GM23338 (cell line): ENCODE measurements around the gene SLC22A16. TPM values are rescaled to one million over a fixed set of nuclear protein-coding genes. Genes with fewer than 3 reads are reported as not detected.

Experiments used
- ATAC-seq: fragments of 200-7000 bp; cut with Tn5 transposase; 3 replicates; pipeline ENCODE4 v1.9.1; 2020
- DNase-seq: peaks from one replicate; pipeline ENCODE4 v3.0.0-alpha.2; 2015; ENCODE audit warnings: low spot score
- H2AFZ ChIP-seq: fragments of 200-600 bp; sonication (generic); 2 replicates; pipeline ENCODE4 v1.8.0; 2016; ENCODE audit warnings: antibody characterized with exemption, mild to moderate bottlenecking, moderate library complexity
- H3F3A ChIP-seq: fragments of 200-600 bp; sonication (generic); replicated peaks from 2 replicates; pipeline ENCODE4 v1.8.0; 2017; ENCODE audit warnings: antibody characterized with exemption, mixed run types, low read depth
- H3K27ac ChIP-seq: fragments of 200-600 bp; sonication (generic); 2 replicates; pipeline ENCODE4 v1.6.1; 2016; ENCODE audit warnings: low read depth
- H3K27me3 ChIP-seq: fragments of 200-600 bp; sonication (generic); 2 replicates; pipeline ENCODE4 v1.8.0; 2016; ENCODE audit warnings: mild to moderate bottlenecking, mixed run types, moderate library complexity; ENCODE audit not compliant: insufficient read depth
- H3K36me3 ChIP-seq: fragments of 200-600 bp; sonication (generic); 2 replicates; pipeline ENCODE4 v1.8.0; 2016; ENCODE audit warnings: mild to moderate bottlenecking; ENCODE audit not compliant: insufficient read depth
- H3K4me1 ChIP-seq: fragments of 200-600 bp; sonication (generic); 2 replicates; pipeline ENCODE4 v1.8.0; 2016; ENCODE audit warnings: mild to moderate bottlenecking, moderate library complexity; ENCODE audit not compliant: insufficient read depth
- H3K4me2 ChIP-seq: fragments of 200-600 bp; sonication (generic); 2 replicates; pipeline ENCODE4 v1.7.1; 2017; ENCODE audit warnings: mixed run types
- H3K4me3 ChIP-seq: fragments of 200-600 bp; sonication (generic); 2 replicates; pipeline ENCODE4 v1.6.1; 2016; ENCODE audit warnings: mixed run types
- H3K79me2 ChIP-seq: fragments of 200-600 bp; sonication (generic); replicated peaks from 2 replicates; pipeline ENCODE4 v1.8.0; 2017; ENCODE audit warnings: mild to moderate bottlenecking; ENCODE audit not compliant: insufficient read depth
- H3K9me2 ChIP-seq: fragments of 200-600 bp; sonication (generic); 2 replicates; pipeline ENCODE4 v1.8.0; 2017; ENCODE audit not compliant: insufficient read depth
- H4K20me1 ChIP-seq: fragments of 200-600 bp; sonication (generic); replicated peaks from 2 replicates; pipeline ENCODE4 v1.8.0; 2017; ENCODE audit warnings: mild to moderate bottlenecking; ENCODE audit not compliant: insufficient read depth
- H3K27ac Mint-ChIP-seq: 2 replicates; pipeline ENCODE4 v1.8.0; 2020; ENCODE audit warnings: inconsistent platforms, mild to moderate bottlenecking, moderate library complexity, mixed read lengths
- H3K27me3 Mint-ChIP-seq: 3 replicates; pipeline ENCODE4 v1.8.0; 2022; ENCODE audit warnings: low read depth, mild to moderate bottlenecking, moderate library complexity, mixed read lengths, inconsistent platforms; ENCODE audit not compliant: insufficient read depth, poor library complexity
- H3K36me3 Mint-ChIP-seq: 3 replicates; pipeline ENCODE4 v1.8.0; 2021; ENCODE audit warnings: low read depth, mild to moderate bottlenecking, inconsistent platforms, moderate library complexity, mixed read lengths
- H3K4me1 Mint-ChIP-seq: 3 replicates; pipeline ENCODE4 v1.8.0; 2020; ENCODE audit warnings: mild to moderate bottlenecking, inconsistent platforms, mixed read lengths
- H3K4me3 Mint-ChIP-seq: 3 replicates; pipeline ENCODE4 v1.8.0; 2021; ENCODE audit warnings: moderate library complexity, mild to moderate bottlenecking, inconsistent platforms, mixed read lengths
- H3K9me3 Mint-ChIP-seq: 3 replicates; pipeline ENCODE4 v1.8.0; 2020; ENCODE audit warnings: moderate library complexity, mild to moderate bottlenecking, inconsistent platforms, mixed read lengths
- CREB1 ChIP-seq: fragments of 250-450 bp; sonication (Bioruptor Pico); IDR thresholded peaks from 2 replicates; pipeline ENCODE4 v1.5.0; 2020; ENCODE audit warnings: low read depth, mild to moderate bottlenecking, moderate library complexity
- EZH2phosphoT487 ChIP-seq: fragments of 200-600 bp; sonication (generic); IDR thresholded peaks from one replicate; pipeline ENCODE4 v1.8.1; 2018; ENCODE audit warnings: antibody characterized with exemption; ENCODE audit not compliant: unreplicated experiment
- JUNB ChIP-seq: IDR thresholded peaks from one replicate; pipeline ENCODE4 v1.6.1; 2016; ENCODE audit warnings: antibody characterized with exemption; ENCODE audit not compliant: unreplicated experiment
- NANOG ChIP-seq: IDR thresholded peaks from 2 replicates; pipeline ENCODE4 v1.6.1; 2016; ENCODE audit warnings: antibody characterized with exemption, borderline replicate concordance
- POLR2AphosphoS5 ChIP-seq: IDR thresholded peaks from 2 replicates; pipeline ENCODE4 v1.6.1; 2016; ENCODE audit warnings: antibody characterized with exemption, low read depth
- STAT1 ChIP-seq: IDR thresholded peaks from one replicate; pipeline ENCODE4 v1.6.1; 2016; ENCODE audit warnings: antibody characterized with exemption; ENCODE audit not compliant: unreplicated experiment
- ZNF114 ChIP-seq: fragments of 250-450 bp; sonication (Bioruptor Pico); IDR thresholded peaks from 2 replicates; pipeline ENCODE4 v1.5.0; 2020; ENCODE audit warnings: mild to moderate bottlenecking, moderate library complexity
- ZNF331 ChIP-seq: fragments of 250-450 bp; sonication (Bioruptor Pico); IDR thresholded peaks from 2 replicates; pipeline ENCODE4 v1.5.0; 2020; ENCODE audit warnings: low read depth, mild to moderate bottlenecking, moderate library complexity
- polyA plus RNA-seq: library from polyadenylated mRNA; unstranded; fragments of >200 nt; fragmentation: Nextera tagmentation; extraction: Ambion mirVana; gene quantifications from 2 replicates; pipeline ENCODE4 v1.2.1, GENCODE V29; 2016
- total RNA-seq: library from RNA; depleted of rRNA; stranded (reverse); fragments of >200 nt; shearing (Covaris generic); gene quantifications from 2 replicates; pipeline ENCODE4 v1.2.3, GENCODE V29; 2014
- TF ChIP-seq, protein P1 (sequence below), 2 experiments: fragments of 200-600 bp in 1 of 2; sonication (generic) in 1 of 2; conservative IDR thresholded peaks; 2 replicates each; pipeline versions ENCODE4 v1.5.1 to v1.6.1; 2016 to 2017; ENCODE audit warnings: antibody characterized with exemption in 2 of 2, low read depth in 2 of 2, mild to moderate bottlenecking in 2 of 2, moderate library complexity in 1 of 2
- TF ChIP-seq, protein P2 (sequence below): IDR thresholded peaks from one replicate; pipeline ENCODE4 v1.6.1; 2018; ENCODE audit warnings: antibody characterized with exemption; ENCODE audit not compliant: unreplicated experiment

The SLC22A16 gene
- total and polyA plus RNA-seq, 2 experiments from 2014 or later = 0.37 to 0.42 TPM

DNA sequence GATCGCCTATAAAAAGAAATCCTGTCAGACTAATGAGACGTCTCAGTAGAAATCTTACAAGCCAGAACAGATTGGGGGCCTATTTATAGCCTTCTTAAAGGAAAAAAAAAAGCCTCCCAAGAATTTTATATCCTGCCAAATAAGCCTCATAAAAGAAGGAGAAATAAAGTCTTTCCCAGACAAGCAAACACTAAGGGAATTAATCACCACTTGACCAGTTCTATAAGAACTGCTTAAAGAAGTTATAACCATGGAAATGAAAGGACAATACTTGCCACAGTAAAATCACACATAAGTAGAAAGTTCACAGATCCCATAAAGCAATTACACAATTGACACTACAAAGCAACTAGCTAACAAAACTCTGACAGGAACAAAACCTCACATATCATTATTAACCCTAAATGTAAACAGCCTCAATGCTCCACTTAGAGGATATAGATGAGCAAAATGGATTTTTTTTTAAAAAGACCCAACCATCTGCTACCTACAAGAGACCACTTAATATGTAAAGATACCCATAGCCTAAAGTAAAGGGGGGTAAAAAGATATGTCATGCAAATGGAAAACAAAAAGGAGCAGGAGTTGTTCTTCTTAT is 13.4 kb downstream of the SLC22A16 start:
- no peaks in the 10 kb centered on the region for H4K20me1 ChIP-seq
- no peak overlapping the region for H3K4me3 ChIP-seq
- 0 out of 2 replicates have a peak, but pooled peaks cover 4% of the 10 kb centered on the region for H3K9me2 ChIP-seq
- H3K27me3 Mint-ChIP-seq = no peaks in the 10 kb centered on the region
- no peak overlapping the region for H3K4me2 ChIP-seq
- no peak overlapping the region for H2AFZ ChIP-seq
- peaks cover 9% of the 10 kb centered on the region; the same call in 2 of the 3 replicates for H3K36me3 Mint-ChIP-seq
- no peaks in the 10 kb centered on the region for H3K4me1 ChIP-seq
- H3K9me3 Mint-ChIP-seq = peaks cover 23% of the 10 kb centered on the region
- no peaks in the 10 kb centered on the region for H3F3A ChIP-seq
- no peaks in the 10 kb centered on the region for H3K79me2 ChIP-seq
- ATAC-seq (no peak), DNase-seq (no peak)
- H3K27me3 ChIP-seq = no peaks in the 10 kb centered on the region
- no peaks in the 10 kb centered on the region for H3K36me3 ChIP-seq
- H3K27ac ChIP-seq = no peak overlapping the region
- H3K27ac Mint-ChIP-seq = no peak overlapping the region
- no peak overlapping the region for H3K4me3 Mint-ChIP-seq
- no peaks in the 10 kb centered on the region for H3K4me1 Mint-ChIP-seq
- TF ChIP-seq, protein P1, sequence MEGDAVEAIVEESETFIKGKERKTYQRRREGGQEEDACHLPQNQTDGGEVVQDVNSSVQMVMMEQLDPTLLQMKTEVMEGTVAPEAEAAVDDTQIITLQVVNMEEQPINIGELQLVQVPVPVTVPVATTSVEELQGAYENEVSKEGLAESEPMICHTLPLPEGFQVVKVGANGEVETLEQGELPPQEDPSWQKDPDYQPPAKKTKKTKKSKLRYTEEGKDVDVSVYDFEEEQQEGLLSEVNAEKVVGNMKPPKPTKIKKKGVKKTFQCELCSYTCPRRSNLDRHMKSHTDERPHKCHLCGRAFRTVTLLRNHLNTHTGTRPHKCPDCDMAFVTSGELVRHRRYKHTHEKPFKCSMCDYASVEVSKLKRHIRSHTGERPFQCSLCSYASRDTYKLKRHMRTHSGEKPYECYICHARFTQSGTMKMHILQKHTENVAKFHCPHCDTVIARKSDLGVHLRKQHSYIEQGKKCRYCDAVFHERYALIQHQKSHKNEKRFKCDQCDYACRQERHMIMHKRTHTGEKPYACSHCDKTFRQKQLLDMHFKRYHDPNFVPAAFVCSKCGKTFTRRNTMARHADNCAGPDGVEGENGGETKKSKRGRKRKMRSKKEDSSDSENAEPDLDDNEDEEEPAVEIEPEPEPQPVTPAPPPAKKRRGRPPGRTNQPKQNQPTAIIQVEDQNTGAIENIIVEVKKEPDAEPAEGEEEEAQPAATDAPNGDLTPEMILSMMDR (conservative IDR thresholded peaks at IDR 0.05; ENCODE audit: low read depth in 2 of 2) = no peak
- no peak for TF ChIP-seq ZNF114 (CRISPR knock-in tag)
- TF ChIP-seq NANOG = no peak

DNA sequence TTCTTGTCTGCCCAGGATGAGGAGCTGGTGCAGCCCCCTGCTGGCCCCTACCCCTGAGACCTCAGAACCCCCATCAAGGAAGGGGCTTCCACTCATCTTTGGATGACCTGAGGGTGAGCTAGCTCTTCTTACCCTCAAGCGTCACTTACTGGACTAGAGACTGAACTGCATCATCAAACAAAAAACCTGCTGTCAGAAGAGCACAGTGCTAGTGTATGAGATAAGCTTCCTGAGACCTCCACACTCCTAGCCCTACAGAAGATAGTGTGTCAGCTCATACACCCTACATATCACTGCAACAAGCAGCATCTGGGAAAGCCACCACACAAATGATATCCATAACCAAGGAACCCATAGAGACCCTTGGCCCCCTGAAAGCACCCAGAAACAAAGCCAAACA is 15.0 kb downstream of the SLC22A16 start:
- Mint-ChIP-seq H3K36me3 (peaks cover 9% of the 10 kb centered on the region; the same call in 2 of the 3 replicates), H3K27me3 (no peaks in the 10 kb centered on the region), H3K27ac (no peak overlapping the region), H3K9me3 (peaks cover 23% of the 10 kb centered on the region), H3K4me3 (no peak overlapping the region), H3K4me1 (no peaks in the 10 kb centered on the region)
- DNase-seq (no peak), ATAC-seq (no peak)
- H3K4me1 ChIP-seq = no peaks in the 10 kb centered on the region
- H3K36me3 ChIP-seq = no peaks in the 10 kb centered on the region
- H3F3A ChIP-seq = no peaks in the 10 kb centered on the region
- H3K4me3 ChIP-seq = no peak overlapping the region
- H3K27me3 ChIP-seq = no peaks in the 10 kb centered on the region
- H2AFZ ChIP-seq = no peak overlapping the region
- 0 out of 2 replicates have a peak, but pooled peaks cover 4% of the 10 kb centered on the region for H3K9me2 ChIP-seq
- no peak overlapping the region for H3K27ac ChIP-seq
- no peaks in the 10 kb centered on the region for H4K20me1 ChIP-seq
- H3K4me2 ChIP-seq = no peak overlapping the region
- H3K79me2 ChIP-seq = no peaks in the 10 kb centered on the region
- no peak for TF ChIP-seq EZH2phosphoT487
- TF ChIP-seq, protein P2, sequence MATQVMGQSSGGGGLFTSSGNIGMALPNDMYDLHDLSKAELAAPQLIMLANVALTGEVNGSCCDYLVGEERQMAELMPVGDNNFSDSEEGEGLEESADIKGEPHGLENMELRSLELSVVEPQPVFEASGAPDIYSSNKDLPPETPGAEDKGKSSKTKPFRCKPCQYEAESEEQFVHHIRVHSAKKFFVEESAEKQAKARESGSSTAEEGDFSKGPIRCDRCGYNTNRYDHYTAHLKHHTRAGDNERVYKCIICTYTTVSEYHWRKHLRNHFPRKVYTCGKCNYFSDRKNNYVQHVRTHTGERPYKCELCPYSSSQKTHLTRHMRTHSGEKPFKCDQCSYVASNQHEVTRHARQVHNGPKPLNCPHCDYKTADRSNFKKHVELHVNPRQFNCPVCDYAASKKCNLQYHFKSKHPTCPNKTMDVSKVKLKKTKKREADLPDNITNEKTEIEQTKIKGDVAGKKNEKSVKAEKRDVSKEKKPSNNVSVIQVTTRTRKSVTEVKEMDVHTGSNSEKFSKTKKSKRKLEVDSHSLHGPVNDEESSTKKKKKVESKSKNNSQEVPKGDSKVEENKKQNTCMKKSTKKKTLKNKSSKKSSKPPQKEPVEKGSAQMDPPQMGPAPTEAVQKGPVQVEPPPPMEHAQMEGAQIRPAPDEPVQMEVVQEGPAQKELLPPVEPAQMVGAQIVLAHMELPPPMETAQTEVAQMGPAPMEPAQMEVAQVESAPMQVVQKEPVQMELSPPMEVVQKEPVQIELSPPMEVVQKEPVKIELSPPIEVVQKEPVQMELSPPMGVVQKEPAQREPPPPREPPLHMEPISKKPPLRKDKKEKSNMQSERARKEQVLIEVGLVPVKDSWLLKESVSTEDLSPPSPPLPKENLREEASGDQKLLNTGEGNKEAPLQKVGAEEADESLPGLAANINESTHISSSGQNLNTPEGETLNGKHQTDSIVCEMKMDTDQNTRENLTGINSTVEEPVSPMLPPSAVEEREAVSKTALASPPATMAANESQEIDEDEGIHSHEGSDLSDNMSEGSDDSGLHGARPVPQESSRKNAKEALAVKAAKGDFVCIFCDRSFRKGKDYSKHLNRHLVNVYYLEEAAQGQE = no peak
- no peak for TF ChIP-seq STAT1
- no peak for TF ChIP-seq CREB1 (CRISPR knock-in tag)
- no peak for TF ChIP-seq NANOG
- no peak for TF ChIP-seq ZNF331 (CRISPR knock-in tag)
- no peak for TF ChIP-seq POLR2AphosphoS5
- no peak for TF ChIP-seq ZNF114 (CRISPR knock-in tag)
- TF ChIP-seq, protein P1 (conservative IDR thresholded peaks at IDR 0.05; ENCODE audit: low read depth in 2 of 2) = no peak
- no peak for TF ChIP-seq JUNB
